AG09309 (cell line): ENCODE results near the gene CARM1.
"Not testable (repeated sequence)": the region's sequence is repeated elsewhere in the genome, so short reads cannot be mapped to it uniquely, and the experiment has no call there.

Experiments
- DNase-seq: peaks from one replicate; pipeline ENCODE4 v3.0.0-alpha.2; 2010; ENCODE audit warnings: low read depth
- H3K4me3 ChIP-seq: 2 replicates; pipeline ENCODE4 v1.5.1; 2011; ENCODE audit warnings: mild to moderate bottlenecking, low read depth, low read length, moderate library complexity; ENCODE audit not compliant: control insufficient read depth
- CTCF ChIP-seq: IDR thresholded peaks from 2 replicates; pipeline ENCODE4 v1.5.1; 2011; ENCODE audit warnings: mild to moderate bottlenecking, low read depth, low read length, inconsistent platforms; ENCODE audit not compliant: insufficient read depth, control insufficient read depth; ENCODE audit errors: missing control alignments

CARM1 gene

GRCh38 chr19:10868872-10869547 is 2.3 kb upstream of the CARM1 start:
- no peak for DNase-seq
- no peak for TF ChIP-seq CTCF
- no peak overlapping the region for H3K4me3 ChIP-seq

GRCh38 chr19:10869872-10870311 is 1.5 kb upstream of the CARM1 start:
- not testable (repeated sequence) for H3K4me3 ChIP-seq

GRCh38 chr19:10870501-10870954 is 825 bp upstream of the CARM1 start:
- TF ChIP-seq CTCF, result no peak
- DNase-seq, result no peak
- H3K4me3 ChIP-seq, result peak overlapping the region; percentile 49

More at GRCh38 chr19:10869872-10870311, 1.5 kb upstream of the CARM1 start:
- not testable (repeated sequence) for DNase-seq

GRCh38 chr19:10871711-10872545 is 575 bp downstream of the CARM1 start:
- DNase-seq, result no peak
- peak overlapping the region; percentile 69 for H3K4me3 ChIP-seq
- no peak for TF ChIP-seq CTCF

GRCh38 chr19:10872546-10873107 is 1.3 kb downstream of the CARM1 start:
- H3K4me3 ChIP-seq, result peak overlapping the region; percentile 69
- TF ChIP-seq CTCF, result no peak
- no peak for DNase-seq

GRCh38 chr19:10874024-10874423 is 2.7 kb downstream of the CARM1 start:
- no peak overlapping the region for H3K4me3 ChIP-seq
- no peak for TF ChIP-seq CTCF

GRCh38 chr19:10876459-10877240 is 5.3 kb downstream of the CARM1 start:
- H3K4me3 ChIP-seq, result no peak overlapping the region
- no peak for TF ChIP-seq CTCF
- DNase-seq, result no peak

More at GRCh38 chr19:10874024-10874423, 2.7 kb downstream of the CARM1 start:
- DNase-seq, result no peak

- H3K4me3 ChIP-seq, DNase-seq: not testable (repeated sequence)
Measured at GRCh38 chr19:10877608-10878007, 6.3 kb downstream of the CARM1 start.
